Activated B cell treated with CpG ODN at 0.5 μM for 24 hours (primary cell): ENCODE measurements around the gene GALNS. TPM values are rescaled to one million over a fixed set of nuclear protein-coding genes. Genes with fewer than 3 reads are reported as not detected.

Source experiments
- ATAC-seq: fragments of 200-7000 bp; cut with Tn5 transposase; one replicate; pipeline ENCODE4 v1.10.0; 2021; ENCODE audit warnings: low read depth, mild to moderate bottlenecking, moderate library complexity
- CTCF ChIA-PET: fragments of 350-600 bp; sonication (Branson Sonifier 250); formaldehyde crosslinking; loops from one replicate; lab custom pipeline; 2021; ENCODE audit warnings: antibody characterized with exemption; lab: Charles Lee
- POLR2A ChIA-PET: fragments of 350-600 bp; sonication (Branson Sonifier 250); formaldehyde crosslinking; loops from one replicate; lab custom pipeline; 2021; ENCODE audit warnings: antibody characterized with exemption; lab: Charles Lee
- DNase-seq: peaks from one replicate; pipeline ENCODE4 v3.0.0; 2022
- H3K27ac Mint-ChIP-seq: one replicate; pipeline ENCODE4 v1.8.0; 2020; ENCODE audit warnings: mixed read lengths
- H3K27me3 Mint-ChIP-seq: one replicate; pipeline ENCODE4 v1.8.0; 2021; ENCODE audit warnings: mixed read lengths
- H3K36me3 Mint-ChIP-seq: one replicate; pipeline ENCODE4 v1.8.0; 2021; ENCODE audit warnings: low read depth, mixed read lengths
- H3K4me1 Mint-ChIP-seq: one replicate; pipeline ENCODE4 v1.8.0; 2021; ENCODE audit warnings: mixed read lengths
- H3K4me3 Mint-ChIP-seq: one replicate; pipeline ENCODE4 v1.8.0; 2020; ENCODE audit warnings: mild to moderate bottlenecking, mixed read lengths
- H3K9me3 Mint-ChIP-seq: one replicate; pipeline ENCODE4 v1.8.0; 2020; ENCODE audit warnings: mixed read lengths
- CTCF ChIP-seq: fragments of 200-600 bp; IDR thresholded peaks from one replicate; pipeline ENCODE4 v1.8.0; 2022; ENCODE audit warnings: antibody characterized with exemption, mild to moderate bottlenecking
- intact Hi-C: fragments of 100-400 bp; cut with micrococcal nuclease; formaldehyde crosslinking; loops from one replicate; pipeline ENCODE4 v1.15.1; 2024
- total RNA-seq: library from RNA; stranded (reverse); gene quantifications from 2 replicates; pipeline ENCODE4 v1.2.3, GENCODE V29; 2022

Gene GALNS
- total RNA-seq, 1 donor from 2014 or later = 48.3 TPM

- Mint-ChIP-seq H3K4me1 (peaks cover 4% of the 10 kb centered on the region), H3K27ac (no peak overlapping the region), H3K36me3 (peaks cover 26% of the 10 kb centered on the region), H3K9me3 (no peaks in the 10 kb centered on the region), H3K4me3 (no peak overlapping the region), H3K27me3 (no peaks in the 10 kb centered on the region)
- no peak for TF ChIP-seq CTCF
- no peak for ATAC-seq
- intact Hi-C loops = no loop called here
- CTCF ChIA-PET = no interaction called here
- POLR2A ChIA-PET = no interaction called here
- DNase-seq = no peak
Observed at GRCh38 chr16:88839745-88840599, 16.8 kb downstream of the GALNS start.

GRCh38 chr16:88839026-88839529 lies 17.7 kb downstream of the GALNS start:
- POLR2A ChIA-PET = no interaction called here
- Mint-ChIP-seq H3K27me3 (no peaks in the 10 kb centered on the region), H3K4me1 (peaks cover 4% of the 10 kb centered on the region), H3K9me3 (no peaks in the 10 kb centered on the region), H3K4me3 (no peak overlapping the region), H3K36me3 (peaks cover 28% of the 10 kb centered on the region), H3K27ac (no peak overlapping the region)
- CTCF ChIA-PET = no interaction called here
- TF ChIP-seq CTCF = no peak
- intact Hi-C loops = no loop called here
- ATAC-seq (no peak), DNase-seq (no peak)

GRCh38 chr16:88838566-88838965 lies 18.2 kb downstream of the GALNS start:
- POLR2A ChIA-PET = no interaction called here
- Mint-ChIP-seq H3K9me3 (no peaks in the 10 kb centered on the region), H3K27me3 (no peaks in the 10 kb centered on the region), H3K4me3 (no peak overlapping the region), H3K27ac (no peak overlapping the region), H3K36me3 (peaks cover 28% of the 10 kb centered on the region), H3K4me1 (peaks cover 4% of the 10 kb centered on the region)
- DNase-seq = no peak
- no peak for ATAC-seq
- no peak for TF ChIP-seq CTCF
- CTCF ChIA-PET = no interaction called here
- intact Hi-C loops = no loop called here

- Mint-ChIP-seq H3K4me1 (peaks cover 4% of the 10 kb centered on the region), H3K9me3 (no peaks in the 10 kb centered on the region), H3K36me3 (peaks cover 22% of the 10 kb centered on the region), H3K27me3 (no peaks in the 10 kb centered on the region), H3K27ac (no peak overlapping the region), H3K4me3 (no peak overlapping the region)
- ATAC-seq (no peak), DNase-seq (no peak)
- TF ChIP-seq CTCF = no peak
- ChIA-PET POLR2A (no interaction called here), CTCF (no interaction called here)
- intact Hi-C loops = no loop called here
Observed at GRCh38 chr16:88837806-88838205, 18.9 kb downstream of the GALNS start.

GRCh38 chr16:88836791-88837190 lies 20.0 kb downstream of the GALNS start:
- Mint-ChIP-seq H3K4me3 (no peak overlapping the region), H3K36me3 (peaks cover 19% of the 10 kb centered on the region), H3K4me1 (no peaks in the 10 kb centered on the region), H3K27ac (no peak overlapping the region), H3K9me3 (no peaks in the 10 kb centered on the region), H3K27me3 (no peaks in the 10 kb centered on the region)
- no peak for DNase-seq
- ChIA-PET POLR2A (no interaction called here), CTCF (no interaction called here)
- intact Hi-C loops = no loop called here
- no peak for TF ChIP-seq CTCF
- ATAC-seq = no peak
